SH-SY5Y (cell line): ENCODE measurements around the gene PTPRM.

Experiments used
- GATA2 ChIP-seq: IDR thresholded peaks from 2 replicates; pipeline ENCODE4 v1.6.1; 2011; ENCODE audit warnings: mild to moderate bottlenecking, low read depth, low read length
- GATA3 ChIP-seq: IDR thresholded peaks from 2 replicates; pipeline ENCODE4 v1.6.1; 2011; ENCODE audit warnings: low read depth, mild to moderate bottlenecking, low read length, moderate library complexity

GRCh38 chr18:7900091-7900490 is 333.0 kb downstream of the PTPRM start:
- TF ChIP-seq GATA2 (no peak), GATA3 (no peak)
